Progenitor cell of endocrine pancreas (in vitro differentiated cells): ENCODE measurements around the gene FAM50B. TPM values are rescaled to one million over a fixed set of nuclear protein-coding genes. Genes with fewer than 3 reads are reported as not detected.

Source experiments
- DNase-seq: peaks from one replicate; pipeline ENCODE4 v3.0.0; 2021; ENCODE audit warnings: low spot score; ENCODE audit not compliant: unreplicated experiment
- H3K27ac Mint-ChIP-seq: 2 replicates; pipeline ENCODE4 v1.8.0; 2021; ENCODE audit warnings: mild to moderate bottlenecking, moderate library complexity, mixed read lengths
- H3K27me3 Mint-ChIP-seq: 2 replicates; pipeline ENCODE4 v1.8.0; 2021; ENCODE audit warnings: mixed read lengths
- H3K36me3 Mint-ChIP-seq: 2 replicates; pipeline ENCODE4 v1.8.0; 2022; ENCODE audit warnings: mixed read lengths; ENCODE audit not compliant: insufficient read depth
- H3K4me1 Mint-ChIP-seq: 2 replicates; pipeline ENCODE4 v1.8.0; 2021; ENCODE audit warnings: low read depth, mixed read lengths
- H3K4me3 Mint-ChIP-seq: 2 replicates; pipeline ENCODE4 v1.8.0; 2021; ENCODE audit warnings: low read depth, mild to moderate bottlenecking, moderate library complexity, mixed read lengths
- H3K9me3 Mint-ChIP-seq: 2 replicates; pipeline ENCODE4 v1.8.0; 2021; ENCODE audit warnings: low read depth, mixed read lengths
- CTCF ChIP-seq: fragments of 200-600 bp; sonication (generic); IDR thresholded peaks from one replicate; pipeline ENCODE4 v1.5.0; 2021; ENCODE audit warnings: antibody characterized with exemption, mild to moderate bottlenecking; ENCODE audit not compliant: unreplicated experiment
- total RNA-seq: library from RNA; stranded (reverse); gene quantifications from 2 replicates; pipeline ENCODE4 v1.2.1, GENCODE V29; 2021

Gene FAM50B
- total RNA-seq, 1 donor from 2014 or later, result 2.8 TPM

DNA sequence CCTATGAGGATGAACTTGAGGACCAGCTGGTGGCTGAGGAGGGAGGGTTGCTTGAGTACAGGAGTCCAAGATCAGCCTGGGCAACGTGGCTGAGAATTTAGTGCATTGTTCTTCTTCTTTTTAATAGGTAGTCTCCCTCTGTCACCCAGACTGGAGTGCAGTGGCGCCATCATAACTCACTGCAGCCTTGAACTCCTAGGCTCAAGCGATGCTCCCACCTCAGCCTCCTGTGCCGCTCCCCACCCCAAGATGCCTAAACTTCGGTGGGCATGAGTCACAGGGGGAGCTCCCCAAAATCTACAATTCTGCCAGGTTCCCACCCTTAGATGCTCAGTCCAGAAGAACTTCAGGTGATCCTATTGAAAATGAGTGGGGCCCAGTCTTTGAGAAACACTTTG is 21.4 kb downstream of the FAM50B start:
- H3K27me3 Mint-ChIP-seq, result no peaks in the 10 kb centered on the region
- peaks cover 18% of the 10 kb centered on the region for H3K4me1 Mint-ChIP-seq
- H3K9me3 Mint-ChIP-seq, result no peaks in the 10 kb centered on the region
- H3K36me3 Mint-ChIP-seq, result no peaks in the 10 kb centered on the region
- H3K27ac Mint-ChIP-seq, result peak overlapping the region; percentile 44
- H3K4me3 Mint-ChIP-seq, result peak overlapping the region; percentile 27
- no peak for DNase-seq
- no peak for TF ChIP-seq CTCF

DNA sequence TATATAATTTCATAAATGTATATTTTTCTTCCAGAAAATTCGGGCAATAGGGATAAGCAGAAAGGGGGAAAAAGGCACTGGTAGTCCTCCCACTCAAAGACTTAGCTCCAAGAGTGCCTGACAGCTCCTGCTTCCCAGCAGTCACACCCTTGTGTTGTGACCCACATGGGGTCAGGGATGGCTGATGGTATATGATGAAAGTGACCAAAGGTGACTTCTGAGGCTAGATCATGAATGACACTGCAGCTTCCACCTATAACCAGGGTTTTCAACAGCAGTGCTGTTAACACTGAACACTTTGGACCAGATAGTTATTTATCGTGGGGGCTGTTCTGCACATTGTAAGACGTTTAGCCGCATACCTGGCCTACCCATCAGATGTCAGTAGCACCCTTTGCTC is 22.3 kb downstream of the FAM50B start:
- H3K9me3 Mint-ChIP-seq, result no peaks in the 10 kb centered on the region
- peaks cover 4% of the 10 kb centered on the region for H3K27me3 Mint-ChIP-seq
- H3K4me3 Mint-ChIP-seq, result no peak overlapping the region
- no peaks in the 10 kb centered on the region for H3K36me3 Mint-ChIP-seq
- peaks cover 18% of the 10 kb centered on the region for H3K4me1 Mint-ChIP-seq
- no peak overlapping the region for H3K27ac Mint-ChIP-seq
- no peak for TF ChIP-seq CTCF
- no peak for DNase-seq

DNA sequence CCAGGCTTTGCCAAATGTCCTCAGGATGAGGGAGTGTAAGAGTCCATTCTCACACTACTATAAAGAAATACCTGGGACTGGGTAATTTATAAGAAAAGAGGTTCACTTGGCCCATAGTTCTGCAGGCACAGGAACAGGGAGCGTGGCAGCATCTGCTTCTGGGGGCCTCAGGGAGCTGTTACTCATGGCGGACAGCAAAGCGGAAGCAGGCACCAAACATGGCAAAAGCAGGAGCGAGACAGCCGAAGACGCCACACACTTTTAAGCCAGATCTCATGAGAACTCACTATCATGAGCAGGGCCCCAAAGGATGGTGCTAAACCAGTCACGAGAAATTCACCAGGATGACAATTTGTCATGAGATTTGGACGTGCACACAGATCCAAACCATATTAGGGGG is 22.8 kb downstream of the FAM50B start:
- Mint-ChIP-seq H3K9me3 (no peaks in the 10 kb centered on the region), H3K27me3 (peaks cover 4% of the 10 kb centered on the region), H3K4me1 (peaks cover 18% of the 10 kb centered on the region), H3K36me3 (no peaks in the 10 kb centered on the region), H3K4me3 (no peak overlapping the region), H3K27ac (peak overlapping the region; percentile 38)
- TF ChIP-seq CTCF, result no peak
- DNase-seq, result no peak

DNA sequence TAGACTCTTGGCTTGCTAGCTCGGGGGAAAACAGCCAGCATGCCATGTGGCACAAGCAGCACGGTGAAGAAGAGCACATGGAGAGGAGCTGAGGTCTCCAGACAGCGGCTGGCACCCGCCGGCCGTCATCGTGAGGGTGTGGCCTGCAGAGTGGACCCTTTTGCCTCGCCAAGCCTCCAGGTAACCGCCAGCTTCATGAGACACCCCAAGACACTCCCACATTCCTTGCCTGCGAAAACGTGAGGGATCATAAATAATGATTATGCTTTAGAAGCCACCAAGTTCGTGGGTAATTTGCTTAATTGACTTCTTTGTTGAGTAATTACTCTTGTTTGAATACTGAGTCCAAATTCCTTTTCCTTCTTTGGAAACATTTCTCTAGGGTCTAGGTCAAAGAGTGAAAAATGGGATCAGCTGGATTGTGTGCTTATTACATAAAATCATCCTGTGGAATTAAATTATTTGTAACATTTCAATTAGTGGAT is 23.2 kb downstream of the FAM50B start:
- no peak for TF ChIP-seq CTCF
- H3K27me3 Mint-ChIP-seq, result peaks cover 4% of the 10 kb centered on the region
- H3K4me3 Mint-ChIP-seq, result no peak overlapping the region
- no peaks in the 10 kb centered on the region for H3K36me3 Mint-ChIP-seq
- H3K9me3 Mint-ChIP-seq, result no peaks in the 10 kb centered on the region
- peak overlapping the region; percentile 38 for H3K27ac Mint-ChIP-seq
- DNase-seq, result no peak
- peaks cover 18% of the 10 kb centered on the region for H3K4me1 Mint-ChIP-seq

DNA sequence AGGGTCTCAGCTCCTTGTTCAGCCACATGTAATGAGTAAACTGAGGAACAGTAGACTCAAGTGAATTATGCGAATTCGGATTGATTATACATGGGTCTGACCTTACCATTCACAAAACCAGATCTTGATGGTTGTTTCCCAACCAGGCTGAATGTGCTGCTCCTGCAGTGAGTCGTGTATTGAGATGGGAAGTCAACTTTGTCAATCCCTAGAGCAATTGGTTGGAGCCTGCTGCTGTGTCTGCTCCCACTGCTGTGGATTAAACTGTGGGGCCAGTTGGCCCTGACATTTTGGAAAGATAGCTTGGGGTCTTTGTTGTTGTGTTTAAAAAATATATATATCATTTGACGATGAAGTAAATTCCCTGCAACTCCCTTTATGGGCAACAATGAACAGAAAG is 23.9 kb downstream of the FAM50B start:
- Mint-ChIP-seq H3K27me3 (peaks cover 4% of the 10 kb centered on the region), H3K36me3 (no peaks in the 10 kb centered on the region), H3K27ac (no peak overlapping the region), H3K4me1 (peaks cover 18% of the 10 kb centered on the region), H3K9me3 (no peaks in the 10 kb centered on the region), H3K4me3 (no peak overlapping the region)
- TF ChIP-seq CTCF, result no peak
- no peak for DNase-seq
